SJCRH30 (cell line): ENCODE measurements around the gene TBX3. TPM values are rescaled to one million over a fixed set of nuclear protein-coding genes. Genes with fewer than 3 reads are reported as not detected.
A peak's percentile ranks its signal among the peaks of the same experiment; 100 is the strongest.

Source experiments
- DNase-seq, 2 experiments: peaks; one replicate each; pipeline ENCODE4 v3.0.0-alpha.2; 2015 to 2020
- H3K27ac ChIP-seq: fragments of 250-450 bp; sonication (Bioruptor Pico); 2 replicates; pipeline ENCODE4 v1.5.1; 2020; ENCODE audit warnings: mild to moderate bottlenecking, moderate library complexity
- H3K27me3 ChIP-seq: fragments of 250-450 bp; sonication (Bioruptor Pico); 2 replicates; pipeline ENCODE4 v1.5.1; 2020; ENCODE audit warnings: mild to moderate bottlenecking, moderate library complexity
- H3K36me3 ChIP-seq: fragments of 250-450 bp; sonication (Bioruptor Pico); 2 replicates; pipeline ENCODE4 v1.5.1; 2020; ENCODE audit warnings: mild to moderate bottlenecking, moderate library complexity
- H3K4me1 ChIP-seq: fragments of 250-450 bp; sonication (Bioruptor Pico); 2 replicates; pipeline ENCODE4 v1.5.1; 2020; ENCODE audit warnings: mild to moderate bottlenecking, moderate library complexity
- H3K4me3 ChIP-seq: fragments of 250-450 bp; sonication (Bioruptor Pico); 2 replicates; pipeline ENCODE4 v1.5.1; 2020; ENCODE audit warnings: mild to moderate bottlenecking, moderate library complexity
- H3K9me3 ChIP-seq: fragments of 250-450 bp; sonication (Bioruptor Pico); replicated peaks from 2 replicates; pipeline ENCODE4 v1.5.1; 2020; ENCODE audit warnings: mild to moderate bottlenecking, moderate library complexity
- total RNA-seq: library from RNA; depleted of rRNA; stranded (reverse); fragments of >200 nt; shearing (Covaris generic); gene quantifications from 2 replicates; pipeline ENCODE4 v1.2.3, GENCODE V29; 2014

TBX3 gene
- total RNA-seq, 1 experiment from 2014 or later, result not detected

- peaks cover 10% of the 10 kb centered on the region for H3K27me3 ChIP-seq
- no peak for DNase-seq
Observed at GRCh38 chr12:114670291-114670980, 13.5 kb downstream of the TBX3 start.

DNA sequence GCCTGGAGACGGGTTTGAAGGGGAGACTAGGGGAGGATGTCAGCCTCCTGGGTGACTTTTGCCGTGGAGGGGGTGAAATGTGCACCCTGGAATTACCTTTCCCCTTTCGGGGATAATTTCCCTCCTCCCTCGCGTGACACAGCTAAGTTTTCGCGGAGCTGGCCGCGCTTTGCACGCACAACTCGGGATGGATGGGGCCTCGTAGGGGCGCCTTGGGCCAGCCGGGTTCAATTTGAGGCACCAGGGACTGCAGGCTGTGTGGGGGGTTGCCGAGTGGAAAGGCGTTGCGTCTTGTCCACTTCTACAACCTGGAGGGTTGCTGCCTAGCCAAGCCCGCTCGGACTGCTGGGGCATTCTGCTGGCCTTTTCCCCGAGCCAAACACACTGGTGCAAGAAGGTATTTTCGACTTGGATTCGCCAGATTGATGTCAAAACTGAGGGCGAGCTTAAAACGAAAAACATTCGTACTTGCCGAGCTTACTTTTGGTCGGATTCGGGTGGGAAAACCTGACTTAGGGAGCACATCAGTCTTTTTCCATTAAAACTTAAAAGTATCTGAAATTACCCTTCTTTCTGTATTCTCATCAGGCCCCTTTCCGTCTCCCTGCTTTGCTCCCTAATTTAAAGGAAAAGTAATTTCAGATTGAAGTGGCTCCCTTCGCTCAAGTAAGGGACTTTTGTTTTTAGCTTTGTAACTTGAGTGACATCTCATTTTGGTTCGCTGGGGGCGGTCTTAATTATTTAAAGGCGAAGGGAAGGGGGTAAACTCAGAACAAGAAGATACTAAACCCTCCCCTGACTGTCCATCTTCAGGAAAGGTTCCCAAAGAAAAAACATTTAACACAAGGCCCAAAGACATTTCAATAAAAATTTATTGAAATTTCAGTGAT is 14.3 kb downstream of the TBX3 start:
- no peak for DNase-seq
- H3K4me1 ChIP-seq, result no peaks in the 10 kb centered on the region
- H3K4me3 ChIP-seq, result no peak overlapping the region
- H3K27ac ChIP-seq, result no peak overlapping the region
- no peaks in the 10 kb centered on the region for H3K36me3 ChIP-seq
- no peaks in the 10 kb centered on the region for H3K9me3 ChIP-seq
- peaks cover 10% of the 10 kb centered on the region for H3K27me3 ChIP-seq

More at GRCh38 chr12:114670291-114670980, 13.5 kb downstream of the TBX3 start:
- no peaks in the 10 kb centered on the region for H3K36me3 ChIP-seq
- no peak overlapping the region for H3K27ac ChIP-seq
- H3K4me1 ChIP-seq, result no peaks in the 10 kb centered on the region
- H3K4me3 ChIP-seq, result no peak overlapping the region
- H3K9me3 ChIP-seq, result no peaks in the 10 kb centered on the region

GRCh38 chr12:114668886-114669288 is 15.1 kb downstream of the TBX3 start:
- Histone ChIP-seq H3K9me3 (no peaks in the 10 kb centered on the region), H3K27me3 (peaks cover 10% of the 10 kb centered on the region), H3K36me3 (no peaks in the 10 kb centered on the region), H3K4me3 (no peak overlapping the region), H3K4me1 (no peaks in the 10 kb centered on the region), H3K27ac (no peak overlapping the region)
- DNase-seq, result no peak

DNA sequence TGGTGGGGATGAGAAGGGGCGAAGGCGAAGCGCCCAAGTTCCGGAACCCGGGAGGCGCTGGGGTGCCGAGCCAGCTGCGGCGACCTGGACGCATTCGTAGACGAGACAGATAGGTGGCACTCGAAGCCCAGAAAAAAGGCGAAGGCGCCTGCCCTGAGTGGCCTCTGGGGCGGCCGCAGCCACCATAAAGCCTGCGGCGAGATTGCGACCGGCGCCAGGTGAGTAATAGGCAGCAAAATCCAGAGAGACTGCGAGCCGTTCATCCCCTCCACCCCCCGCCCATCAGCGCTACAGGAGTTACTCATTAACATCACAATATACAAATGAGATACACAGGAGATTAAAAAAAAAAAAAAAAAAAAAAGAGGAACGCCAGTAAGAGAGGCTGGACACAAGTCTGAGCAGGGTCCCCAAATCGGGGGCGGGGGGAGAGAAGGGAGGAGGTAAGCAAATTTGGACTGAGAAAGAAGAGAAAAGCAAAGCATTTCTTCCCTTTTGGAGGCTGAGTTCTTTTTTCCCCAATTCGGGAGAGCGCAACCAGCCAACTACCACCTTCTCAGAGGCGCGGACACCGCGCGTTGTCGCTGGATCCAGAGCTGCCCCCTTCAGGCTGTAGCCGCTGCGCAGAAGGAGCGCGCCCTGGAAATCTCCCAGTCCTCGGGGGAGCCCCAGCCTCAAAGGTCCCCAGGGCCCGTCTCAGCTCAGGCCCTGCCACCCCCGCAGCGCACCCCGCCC is 15.7 kb downstream of the TBX3 start:
- H3K36me3 ChIP-seq, result no peaks in the 10 kb centered on the region
- H3K27ac ChIP-seq, result no peak overlapping the region
- no peaks in the 10 kb centered on the region for H3K4me1 ChIP-seq
- H3K27me3 ChIP-seq, result peaks cover 10% of the 10 kb centered on the region
- DNase-seq, result no peak
- H3K9me3 ChIP-seq, result no peaks in the 10 kb centered on the region
- H3K4me3 ChIP-seq, result no peak overlapping the region

DNA sequence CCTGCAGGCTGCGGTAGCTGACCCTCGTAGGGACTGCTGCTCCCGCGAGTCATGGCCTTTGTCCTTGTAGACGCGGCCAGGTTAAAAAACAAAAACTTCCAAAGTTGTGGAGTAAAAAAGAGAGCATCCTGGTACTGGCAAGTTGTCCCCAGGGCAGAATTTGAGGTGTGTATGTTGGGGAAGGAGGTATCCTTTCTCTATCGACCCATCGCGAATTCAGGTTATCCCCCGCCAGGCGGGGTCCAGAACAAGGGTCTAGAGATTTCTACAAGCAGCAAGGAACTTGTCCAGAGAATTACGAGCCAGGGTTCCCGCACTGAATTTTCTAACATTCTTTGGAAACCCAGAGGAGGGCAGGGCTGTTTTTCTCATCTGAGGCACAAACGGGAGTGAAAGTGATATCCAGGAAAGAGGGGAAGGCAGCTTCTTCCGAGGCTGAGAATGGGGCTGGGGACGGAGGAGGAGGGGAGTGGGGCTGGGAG is 16.3 kb downstream of the TBX3 start:
- H3K27me3 ChIP-seq, result peaks cover 10% of the 10 kb centered on the region
- no peaks in the 10 kb centered on the region for H3K4me1 ChIP-seq
- no peaks in the 10 kb centered on the region for H3K36me3 ChIP-seq
- no peaks in the 10 kb centered on the region for H3K9me3 ChIP-seq
- no peak overlapping the region for H3K4me3 ChIP-seq
- DNase-seq, result no peak
- H3K27ac ChIP-seq, result no peak overlapping the region

DNA sequence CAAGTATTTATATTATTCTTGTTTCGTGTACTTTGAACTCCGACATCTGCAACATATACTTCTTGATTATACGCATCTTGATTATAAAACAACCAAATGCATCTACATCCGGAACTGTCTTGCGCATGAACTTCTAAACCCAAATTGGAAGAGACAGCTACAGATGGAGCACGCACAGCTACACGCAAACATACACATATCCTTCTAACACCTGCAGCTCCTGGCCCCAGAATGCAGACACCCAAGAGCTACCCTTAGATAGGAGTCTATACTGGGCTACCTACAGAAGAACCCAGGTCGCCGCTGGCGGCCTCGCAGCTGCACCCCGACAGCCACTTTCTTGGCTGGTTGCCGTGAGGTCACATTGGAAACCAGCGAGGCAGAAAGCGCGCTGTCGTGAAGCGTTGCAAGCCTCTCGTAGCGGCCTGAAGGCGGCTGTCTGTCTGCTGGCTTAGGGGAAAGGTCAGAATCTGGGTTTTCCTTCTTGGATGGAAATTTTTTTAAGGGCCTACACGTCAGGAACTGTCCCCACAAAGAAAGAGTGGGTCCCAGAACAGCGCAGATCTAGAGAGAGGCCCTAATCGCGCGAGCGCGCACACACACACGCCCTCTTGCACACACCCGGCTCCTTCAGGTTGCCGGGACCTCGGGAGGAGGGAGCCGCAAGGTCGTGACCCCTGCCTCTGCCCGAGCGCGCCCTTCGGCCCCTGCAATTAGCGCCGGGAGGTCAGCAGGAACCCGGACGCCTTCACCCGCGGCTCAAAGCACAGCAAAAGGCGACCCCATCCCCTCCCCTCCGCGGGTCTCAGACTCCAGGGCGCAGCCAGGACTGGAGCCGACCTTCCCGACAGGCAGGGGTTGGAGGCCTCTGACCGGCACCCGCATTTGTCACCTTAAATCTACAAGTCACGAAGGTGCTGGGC is 17.0 kb downstream of the TBX3 start:
- no peak for DNase-seq
- Histone ChIP-seq H3K4me1 (no peaks in the 10 kb centered on the region), H3K9me3 (no peaks in the 10 kb centered on the region), H3K4me3 (no peak overlapping the region), H3K27me3 (peaks cover 10% of the 10 kb centered on the region), H3K36me3 (no peaks in the 10 kb centered on the region), H3K27ac (no peak overlapping the region)

DNA sequence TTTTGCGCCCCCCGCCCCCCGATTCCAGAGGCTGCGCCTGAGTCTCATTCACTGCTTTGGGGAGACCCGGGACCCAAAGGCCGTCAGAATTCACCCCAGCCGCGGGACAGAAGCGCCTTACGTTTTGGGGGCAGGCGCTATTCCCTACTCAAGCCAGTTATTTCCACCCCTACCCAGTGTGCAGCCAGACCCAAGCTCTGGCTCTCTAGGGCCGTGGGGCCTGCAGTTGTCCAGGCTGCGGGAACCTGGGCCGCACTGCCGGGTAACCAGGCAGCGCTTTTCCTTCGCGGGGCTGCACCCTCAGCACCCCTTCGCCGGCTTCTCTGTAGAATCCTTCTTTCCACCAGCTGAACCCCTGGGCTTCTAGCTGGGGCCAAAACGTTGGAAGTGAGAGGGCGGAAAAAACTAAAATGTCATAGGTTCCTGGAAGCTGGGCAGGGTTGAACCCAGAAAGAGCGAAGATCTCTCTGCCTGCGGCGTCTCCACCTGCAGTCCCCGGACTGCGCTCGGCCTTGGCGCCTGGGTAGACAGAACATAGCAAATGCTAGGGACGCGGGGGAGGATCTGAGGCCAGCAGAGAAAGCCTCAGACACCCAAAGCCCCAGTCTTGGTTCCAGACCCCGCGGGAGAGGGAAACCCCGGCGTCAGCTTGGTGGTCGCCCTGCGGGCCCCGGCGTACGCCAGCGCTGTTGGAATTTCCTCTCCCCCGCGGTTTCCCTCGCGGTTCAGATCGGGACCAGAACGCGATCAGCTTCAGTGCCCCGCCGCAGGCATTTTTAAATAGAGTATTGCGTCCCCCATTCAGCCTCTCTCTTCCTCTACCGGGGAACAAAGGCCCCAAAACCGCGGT is 18.3 kb downstream of the TBX3 start:
- Histone ChIP-seq H3K4me1 (no peaks in the 10 kb centered on the region), H3K27me3 (peaks cover 10% of the 10 kb centered on the region), H3K36me3 (no peaks in the 10 kb centered on the region), H3K4me3 (no peak overlapping the region), H3K27ac (no peak overlapping the region), H3K9me3 (no peaks in the 10 kb centered on the region)
- no peak for DNase-seq

DNA sequence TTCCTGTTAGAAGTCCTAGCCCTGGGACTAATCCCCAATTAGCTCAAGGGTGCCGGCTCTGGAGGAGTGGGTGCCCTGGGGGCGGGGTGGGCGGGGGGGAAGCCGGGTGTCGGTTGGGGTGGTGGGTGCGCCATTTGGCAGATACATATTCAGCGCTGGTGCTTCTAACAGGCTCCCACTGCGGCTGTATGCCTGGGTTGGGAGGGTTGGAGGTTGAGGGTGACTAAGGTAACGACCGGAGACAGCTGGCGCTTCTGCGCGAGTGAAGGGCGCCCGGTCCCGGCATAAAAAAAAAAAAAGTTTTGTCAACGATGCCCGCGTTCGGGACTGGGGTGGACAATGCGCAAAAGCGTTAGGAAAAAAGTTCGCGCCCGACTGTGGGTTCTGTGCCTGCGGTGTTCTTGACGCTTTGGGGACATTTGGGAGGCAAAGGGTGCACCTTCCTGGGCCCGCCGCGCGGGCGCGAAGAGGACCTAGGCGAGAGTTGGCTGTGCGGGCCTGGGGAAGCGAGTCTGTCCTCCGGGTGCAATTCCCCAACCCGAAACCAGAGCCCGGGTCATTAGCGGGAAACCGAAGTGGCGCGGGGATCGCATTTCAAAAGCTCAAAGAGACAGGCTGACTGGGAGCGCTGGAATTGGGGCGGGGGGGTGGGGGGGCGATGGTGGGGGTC is 19.2 kb downstream of the TBX3 start:
- H3K36me3 ChIP-seq, result no peaks in the 10 kb centered on the region
- DNase-seq, result no peak
- H3K27ac ChIP-seq, result no peak overlapping the region
- H3K9me3 ChIP-seq, result no peaks in the 10 kb centered on the region
- H3K4me3 ChIP-seq, result no peak overlapping the region
- H3K4me1 ChIP-seq, result no peaks in the 10 kb centered on the region
- H3K27me3 ChIP-seq, result peaks cover 6% of the 10 kb centered on the region; the same call in 1 of the 2 replicates

DNA sequence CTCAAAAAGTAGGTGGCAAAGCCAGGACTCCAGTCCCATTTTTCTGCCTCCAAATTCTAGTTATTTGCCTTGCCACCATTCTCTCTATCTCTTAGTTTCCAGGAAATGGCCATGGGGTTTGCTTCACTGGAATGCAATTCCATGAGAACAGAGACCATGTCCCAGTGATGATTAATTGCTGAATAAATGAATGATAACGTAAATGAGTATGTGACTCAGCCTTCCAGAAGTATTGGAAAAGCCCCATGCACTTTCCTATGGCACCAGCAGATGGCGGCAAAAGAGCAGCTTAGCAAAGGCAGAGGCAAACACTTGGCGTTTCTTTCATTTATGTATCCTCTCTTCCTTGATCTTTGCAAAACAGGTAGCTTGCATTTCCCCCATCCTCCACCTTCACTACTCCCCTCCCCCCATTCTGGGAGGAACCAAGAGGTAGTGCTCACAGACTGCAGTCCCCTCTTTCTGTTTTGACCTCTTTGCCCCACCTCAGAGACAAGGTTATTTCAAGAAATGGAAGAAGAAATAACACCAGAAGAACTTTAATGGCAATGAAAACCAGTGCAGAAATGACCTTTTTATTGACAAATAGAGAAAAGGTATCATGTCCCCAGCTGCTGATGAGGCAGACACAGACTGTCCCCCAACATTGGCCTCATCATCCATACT is 21.3 kb downstream of the TBX3 start:
- Histone ChIP-seq H3K4me3 (no peak overlapping the region), H3K36me3 (no peaks in the 10 kb centered on the region), H3K9me3 (no peaks in the 10 kb centered on the region), H3K27me3 (no peaks in the 10 kb centered on the region), H3K4me1 (no peaks in the 10 kb centered on the region), H3K27ac (no peak overlapping the region)
- peak; percentile 36 to 62 for DNase-seq

DNA sequence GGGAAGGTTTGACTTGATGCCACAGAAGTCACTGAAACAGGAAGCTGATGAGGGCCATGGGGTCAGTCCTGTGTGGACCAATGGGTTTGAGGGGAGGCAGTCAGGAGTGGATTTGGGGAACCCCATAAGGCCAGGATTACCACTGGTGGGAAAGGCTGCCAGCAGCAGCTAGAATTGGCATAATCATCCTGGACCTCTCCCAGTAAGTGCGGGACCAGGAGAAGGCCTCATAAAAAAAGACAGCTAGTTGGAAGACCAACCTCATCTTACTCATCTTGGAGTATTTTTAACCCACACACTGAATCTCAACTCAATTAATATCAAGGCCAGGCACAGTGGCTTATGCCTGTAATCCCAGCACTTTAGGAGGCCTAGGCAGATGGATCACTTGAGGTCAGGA is 22.7 kb downstream of the TBX3 start:
- H3K27ac ChIP-seq, result no peak overlapping the region
- no peaks in the 10 kb centered on the region for H3K4me1 ChIP-seq
- DNase-seq, result no peak
- no peaks in the 10 kb centered on the region for H3K9me3 ChIP-seq
- H3K36me3 ChIP-seq, result no peaks in the 10 kb centered on the region
- no peaks in the 10 kb centered on the region for H3K27me3 ChIP-seq
- H3K4me3 ChIP-seq, result no peak overlapping the region

GRCh38 chr12:114659084-114659483 is 24.9 kb downstream of the TBX3 start:
- H3K36me3 ChIP-seq, result no peaks in the 10 kb centered on the region
- no peak overlapping the region for H3K27ac ChIP-seq
- H3K9me3 ChIP-seq, result no peaks in the 10 kb centered on the region
- no peak for DNase-seq
- no peaks in the 10 kb centered on the region for H3K4me1 ChIP-seq
- H3K4me3 ChIP-seq, result no peak overlapping the region
- H3K27me3 ChIP-seq, result no peaks in the 10 kb centered on the region

DNA sequence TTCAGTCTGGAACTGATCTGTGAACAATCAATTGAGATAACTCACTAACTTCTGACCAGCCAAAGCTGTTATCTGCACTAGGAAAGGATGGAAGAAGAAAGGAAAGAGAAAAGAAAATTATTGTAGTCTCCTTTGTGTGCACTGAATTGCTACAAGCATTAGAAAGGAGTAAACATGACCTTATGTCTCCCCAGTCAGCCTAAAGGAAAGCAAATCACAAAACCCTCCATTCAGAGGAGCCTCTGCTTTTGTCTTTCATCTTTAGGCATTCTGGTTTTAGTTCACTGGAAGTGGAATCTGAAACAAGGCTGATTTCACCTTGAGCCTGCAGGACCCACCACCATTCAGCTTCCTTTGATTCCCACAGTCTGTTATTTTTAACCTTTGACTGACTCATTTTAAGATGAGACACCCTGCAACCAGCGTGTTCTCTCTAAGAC is 26.0 kb downstream of the TBX3 start:
- Histone ChIP-seq H3K27ac (no peak overlapping the region), H3K36me3 (no peaks in the 10 kb centered on the region)
- no peak for DNase-seq

GRCh38 chr12:114657597-114657920 is 26.4 kb downstream of the TBX3 start:
- no peak overlapping the region for H3K27ac ChIP-seq
- H3K27me3 ChIP-seq, result no peaks in the 10 kb centered on the region
- H3K9me3 ChIP-seq, result no peaks in the 10 kb centered on the region
- no peaks in the 10 kb centered on the region for H3K4me1 ChIP-seq
- H3K36me3 ChIP-seq, result no peaks in the 10 kb centered on the region
- H3K4me3 ChIP-seq, result no peak overlapping the region
- DNase-seq, result no peak

More for the DNA sequence above, 26.0 kb downstream of the TBX3 start:
- H3K27me3 ChIP-seq, result no peaks in the 10 kb centered on the region
- H3K9me3 ChIP-seq, result no peaks in the 10 kb centered on the region
- H3K4me1 ChIP-seq, result no peaks in the 10 kb centered on the region
- H3K4me3 ChIP-seq, result no peak overlapping the region
